GM23338 (cell line): ENCODE data around the gene ESPN. TPM values are rescaled to one million over a fixed set of nuclear protein-coding genes. Genes with fewer than 3 reads are reported as not detected.

ENCODE experiments used
- ATAC-seq: fragments of 200-7000 bp; cut with Tn5 transposase; 3 replicates; pipeline ENCODE4 v1.9.1; 2020
- DNase-seq: peaks from one replicate; pipeline ENCODE4 v3.0.0-alpha.2; 2015; ENCODE audit warnings: low spot score
- H2AFZ ChIP-seq: fragments of 200-600 bp; sonication (generic); 2 replicates; pipeline ENCODE4 v1.8.0; 2016; ENCODE audit warnings: antibody characterized with exemption, mild to moderate bottlenecking, moderate library complexity
- H3F3A ChIP-seq: fragments of 200-600 bp; sonication (generic); replicated peaks from 2 replicates; pipeline ENCODE4 v1.8.0; 2017; ENCODE audit warnings: antibody characterized with exemption, mixed run types, low read depth
- H3K27ac ChIP-seq: fragments of 200-600 bp; sonication (generic); 2 replicates; pipeline ENCODE4 v1.6.1; 2016; ENCODE audit warnings: low read depth
- H3K27me3 ChIP-seq: fragments of 200-600 bp; sonication (generic); 2 replicates; pipeline ENCODE4 v1.8.0; 2016; ENCODE audit warnings: mild to moderate bottlenecking, mixed run types, moderate library complexity; ENCODE audit not compliant: insufficient read depth
- H3K36me3 ChIP-seq: fragments of 200-600 bp; sonication (generic); 2 replicates; pipeline ENCODE4 v1.8.0; 2016; ENCODE audit warnings: mild to moderate bottlenecking; ENCODE audit not compliant: insufficient read depth
- H3K4me1 ChIP-seq: fragments of 200-600 bp; sonication (generic); 2 replicates; pipeline ENCODE4 v1.8.0; 2016; ENCODE audit warnings: mild to moderate bottlenecking, moderate library complexity; ENCODE audit not compliant: insufficient read depth
- H3K4me2 ChIP-seq: fragments of 200-600 bp; sonication (generic); 2 replicates; pipeline ENCODE4 v1.7.1; 2017; ENCODE audit warnings: mixed run types
- H3K4me3 ChIP-seq: fragments of 200-600 bp; sonication (generic); 2 replicates; pipeline ENCODE4 v1.6.1; 2016; ENCODE audit warnings: mixed run types
- H3K79me2 ChIP-seq: fragments of 200-600 bp; sonication (generic); replicated peaks from 2 replicates; pipeline ENCODE4 v1.8.0; 2017; ENCODE audit warnings: mild to moderate bottlenecking; ENCODE audit not compliant: insufficient read depth
- H3K9me2 ChIP-seq: fragments of 200-600 bp; sonication (generic); 2 replicates; pipeline ENCODE4 v1.8.0; 2017; ENCODE audit not compliant: insufficient read depth
- H4K20me1 ChIP-seq: fragments of 200-600 bp; sonication (generic); replicated peaks from 2 replicates; pipeline ENCODE4 v1.8.0; 2017; ENCODE audit warnings: mild to moderate bottlenecking; ENCODE audit not compliant: insufficient read depth
- H3K27ac Mint-ChIP-seq: 2 replicates; pipeline ENCODE4 v1.8.0; 2020; ENCODE audit warnings: inconsistent platforms, mild to moderate bottlenecking, moderate library complexity, mixed read lengths
- H3K27me3 Mint-ChIP-seq: 3 replicates; pipeline ENCODE4 v1.8.0; 2022; ENCODE audit warnings: low read depth, mild to moderate bottlenecking, moderate library complexity, mixed read lengths, inconsistent platforms; ENCODE audit not compliant: insufficient read depth, poor library complexity
- H3K36me3 Mint-ChIP-seq: 3 replicates; pipeline ENCODE4 v1.8.0; 2021; ENCODE audit warnings: low read depth, mild to moderate bottlenecking, inconsistent platforms, moderate library complexity, mixed read lengths
- H3K4me1 Mint-ChIP-seq: 3 replicates; pipeline ENCODE4 v1.8.0; 2020; ENCODE audit warnings: mild to moderate bottlenecking, inconsistent platforms, mixed read lengths
- H3K4me3 Mint-ChIP-seq: 3 replicates; pipeline ENCODE4 v1.8.0; 2021; ENCODE audit warnings: moderate library complexity, mild to moderate bottlenecking, inconsistent platforms, mixed read lengths
- H3K9me3 Mint-ChIP-seq: 3 replicates; pipeline ENCODE4 v1.8.0; 2020; ENCODE audit warnings: moderate library complexity, mild to moderate bottlenecking, inconsistent platforms, mixed read lengths
- CTCF ChIP-seq, 2 experiments: fragments of 200-600 bp in 1 of 2; sonication (generic) in 1 of 2; conservative IDR thresholded peaks; 2 replicates each; pipeline versions ENCODE4 v1.5.1 to v1.6.1; 2016 to 2017; ENCODE audit warnings: antibody characterized with exemption in 2 of 2, low read depth in 2 of 2, mild to moderate bottlenecking in 2 of 2, moderate library complexity in 1 of 2
- ETS1 ChIP-seq: IDR thresholded peaks from 2 replicates; pipeline ENCODE4 v1.6.1; 2016; ENCODE audit warnings: antibody characterized with exemption
- EZH2 ChIP-seq: fragments of 200-600 bp; sonication (generic); IDR thresholded peaks from one replicate; pipeline ENCODE4 v1.8.0; 2017; ENCODE audit warnings: antibody characterized with exemption, mild to moderate bottlenecking, low read depth; ENCODE audit not compliant: unreplicated experiment
- JUNB ChIP-seq: IDR thresholded peaks from one replicate; pipeline ENCODE4 v1.6.1; 2016; ENCODE audit warnings: antibody characterized with exemption; ENCODE audit not compliant: unreplicated experiment
- POLR2AphosphoS5 ChIP-seq: IDR thresholded peaks from 2 replicates; pipeline ENCODE4 v1.6.1; 2016; ENCODE audit warnings: antibody characterized with exemption, low read depth
- REST ChIP-seq: IDR thresholded peaks from one replicate; pipeline ENCODE4 v1.6.1; 2018; ENCODE audit warnings: antibody characterized with exemption; ENCODE audit not compliant: unreplicated experiment
- STAT1 ChIP-seq: IDR thresholded peaks from one replicate; pipeline ENCODE4 v1.6.1; 2016; ENCODE audit warnings: antibody characterized with exemption; ENCODE audit not compliant: unreplicated experiment
- ZNF114 ChIP-seq: fragments of 250-450 bp; sonication (Bioruptor Pico); IDR thresholded peaks from 2 replicates; pipeline ENCODE4 v1.5.0; 2020; ENCODE audit warnings: mild to moderate bottlenecking, moderate library complexity
- ZNF331 ChIP-seq: fragments of 250-450 bp; sonication (Bioruptor Pico); IDR thresholded peaks from 2 replicates; pipeline ENCODE4 v1.5.0; 2020; ENCODE audit warnings: low read depth, mild to moderate bottlenecking, moderate library complexity
- polyA plus RNA-seq: library from polyadenylated mRNA; unstranded; fragments of >200 nt; fragmentation: Nextera tagmentation; extraction: Ambion mirVana; gene quantifications from 2 replicates; pipeline ENCODE4 v1.2.1, GENCODE V29; 2016
- total RNA-seq: library from RNA; depleted of rRNA; stranded (reverse); fragments of >200 nt; shearing (Covaris generic); gene quantifications from 2 replicates; pipeline ENCODE4 v1.2.3, GENCODE V29; 2014

ESPN gene
- total and polyA plus RNA-seq, 2 experiments from 2014 or later: 12.2 to 13.6 TPM

GRCh38 chr1:6509220-6509918 lies 84.8 kb downstream of the ESPN start:
- H3K9me3 Mint-ChIP-seq: no peaks in the 10 kb centered on the region
- H3K4me3 ChIP-seq: no peak overlapping the region
- ATAC-seq (no peak), DNase-seq (no peak)
- H3K27me3 ChIP-seq: no peaks in the 10 kb centered on the region
- TF ChIP-seq JUNB (no peak), REST (no peak), EZH2 (no peak), ZNF331 (CRISPR knock-in tag) (no peak), POLR2AphosphoS5 (no peak), CTCF (conservative IDR thresholded peaks at IDR 0.05; ENCODE audit: low read depth in 2 of 2) (no peak), STAT1 (no peak)
- H3K27ac Mint-ChIP-seq: no peak overlapping the region
- no peaks in the 10 kb centered on the region for H3F3A ChIP-seq
- H3K4me3 Mint-ChIP-seq: no peak overlapping the region
- H3K36me3 Mint-ChIP-seq: no peaks in the 10 kb centered on the region
- no peaks in the 10 kb centered on the region for H3K79me2 ChIP-seq
- H4K20me1 ChIP-seq: no peaks in the 10 kb centered on the region
- H3K4me1 ChIP-seq: no peaks in the 10 kb centered on the region
- H3K27ac ChIP-seq: no peak overlapping the region
- peaks cover 8% of the 10 kb centered on the region for H3K27me3 Mint-ChIP-seq
- no peaks in the 10 kb centered on the region for H3K36me3 ChIP-seq
- 0 out of 3 replicates have a peak, but pooled peaks cover 5% of the 10 kb centered on the region for H3K4me1 Mint-ChIP-seq
- H2AFZ ChIP-seq: no peak overlapping the region
- H3K9me2 ChIP-seq: no peaks in the 10 kb centered on the region
- H3K4me2 ChIP-seq: no peak overlapping the region

- Mint-ChIP-seq H3K36me3 (no peaks in the 10 kb centered on the region), H3K9me3 (no peaks in the 10 kb centered on the region), H3K4me3 (no peak overlapping the region), H3K4me1 (0 out of 3 replicates have a peak, but pooled peaks cover 5% of the 10 kb centered on the region), H3K27me3 (peaks cover 8% of the 10 kb centered on the region), H3K27ac (no peak overlapping the region)
- no peak overlapping the region for H3K4me2 ChIP-seq
- no peak overlapping the region for H3K27ac ChIP-seq
- H4K20me1 ChIP-seq: no peaks in the 10 kb centered on the region
- no peaks in the 10 kb centered on the region for H3F3A ChIP-seq
- ATAC-seq (no peak), DNase-seq (no peak)
- H3K4me1 ChIP-seq: no peaks in the 10 kb centered on the region
- no peak overlapping the region for H3K4me3 ChIP-seq
- H3K27me3 ChIP-seq: no peaks in the 10 kb centered on the region
- H3K79me2 ChIP-seq: no peaks in the 10 kb centered on the region
- H2AFZ ChIP-seq: no peak overlapping the region
- no peaks in the 10 kb centered on the region for H3K36me3 ChIP-seq
- H3K9me2 ChIP-seq: no peaks in the 10 kb centered on the region
- no peak for TF ChIP-seq ZNF114 (CRISPR knock-in tag)
- no peak for TF ChIP-seq ETS1
- TF ChIP-seq EZH2: no peak
- no peak for TF ChIP-seq POLR2AphosphoS5
- no peak for TF ChIP-seq CTCF (conservative IDR thresholded peaks at IDR 0.05; ENCODE audit: low read depth in 2 of 2)
Observed at GRCh38 chr1:6509919-6510291, 85.3 kb downstream of the ESPN start.
